Omental fat pad (tissue), 4 donors: Measurements from ENCODE around the gene COMMD8. TPM values are rescaled to one million over a fixed set of nuclear protein-coding genes. Genes with fewer than 3 reads are reported as not detected.

Source experiments
- ATAC-seq: fragments of 150-250 bp; one replicate; pipeline ENCODE4 v1.9.1; 2016; ENCODE audit warnings: mild to moderate bottlenecking, moderate library complexity; ENCODE audit not compliant: low FRiP score
- DNase-seq: peaks from one replicate; pipeline ENCODE4 v3.0.0-alpha.2; 2019; ENCODE audit warnings: low spot score
- total RNA-seq, 4 donors: library from RNA; depleted of rRNA; stranded (reverse); fragments of >200 nt; gene quantifications; one replicate each; pipeline ENCODE4 v1.1.0, GENCODE V29; 2016
- TF ChIP-seq, protein P1 (sequence below), 3 donors: fragments of 450-650 bp; IDR thresholded peaks; one replicate each; pipeline ENCODE4 v1.5.1; 2016 to 2017; ENCODE audit warnings: antibody characterized with exemption in 3 of 3, mild to moderate bottlenecking in 3 of 3, moderate library complexity in 2 of 3

Gene COMMD8
- 10 to 100 TPM in 3 of 4 donors, 1 to 10 TPM in 1; 8.8 to 17.8 (median 13.6) TPM for total RNA-seq

DNA sequence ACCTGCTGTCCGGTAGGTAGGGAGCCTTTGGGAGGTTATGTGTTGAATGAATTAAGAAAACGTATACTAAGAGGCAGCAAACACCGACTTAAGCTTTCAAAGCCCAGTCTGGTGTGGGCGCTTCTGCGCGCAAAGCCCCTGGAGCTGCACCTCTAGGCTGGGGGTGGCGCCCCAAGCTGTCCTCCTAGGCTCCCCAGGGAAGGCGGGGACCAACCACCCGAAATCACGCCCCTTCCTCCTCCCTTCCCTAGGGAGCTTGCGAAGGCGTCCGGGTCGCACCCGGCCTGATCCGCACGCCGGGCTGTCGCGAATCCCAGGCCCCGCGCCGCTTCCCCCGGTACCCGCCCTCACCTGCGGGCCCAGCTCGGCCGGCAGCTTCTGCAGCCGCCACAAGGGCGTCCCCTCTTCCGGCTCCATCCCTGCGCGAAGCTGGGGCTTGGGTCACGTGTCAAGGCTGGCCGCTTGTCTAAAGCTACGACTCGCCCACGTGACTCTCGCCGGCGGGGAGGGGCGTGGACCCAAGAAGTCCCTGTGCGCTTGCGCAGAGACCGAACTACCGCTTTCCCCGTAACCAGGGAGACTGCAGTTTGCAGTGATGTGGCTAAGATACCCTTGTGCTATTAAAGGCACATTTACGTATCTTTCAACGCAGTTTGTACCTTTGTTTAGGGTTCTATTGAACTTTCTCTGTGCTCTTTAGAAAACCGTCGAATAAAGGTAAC, at the start of gene COMMD8:
COMMD8 (minus strand) TSS at position 468 of the 722 bp plus-strand sequence; CDS start at position 417, 51 bp downstream.
- DNase-seq (peak; percentile 94), ATAC-seq (peak; percentile 97)
- TF ChIP-seq, protein P1, sequence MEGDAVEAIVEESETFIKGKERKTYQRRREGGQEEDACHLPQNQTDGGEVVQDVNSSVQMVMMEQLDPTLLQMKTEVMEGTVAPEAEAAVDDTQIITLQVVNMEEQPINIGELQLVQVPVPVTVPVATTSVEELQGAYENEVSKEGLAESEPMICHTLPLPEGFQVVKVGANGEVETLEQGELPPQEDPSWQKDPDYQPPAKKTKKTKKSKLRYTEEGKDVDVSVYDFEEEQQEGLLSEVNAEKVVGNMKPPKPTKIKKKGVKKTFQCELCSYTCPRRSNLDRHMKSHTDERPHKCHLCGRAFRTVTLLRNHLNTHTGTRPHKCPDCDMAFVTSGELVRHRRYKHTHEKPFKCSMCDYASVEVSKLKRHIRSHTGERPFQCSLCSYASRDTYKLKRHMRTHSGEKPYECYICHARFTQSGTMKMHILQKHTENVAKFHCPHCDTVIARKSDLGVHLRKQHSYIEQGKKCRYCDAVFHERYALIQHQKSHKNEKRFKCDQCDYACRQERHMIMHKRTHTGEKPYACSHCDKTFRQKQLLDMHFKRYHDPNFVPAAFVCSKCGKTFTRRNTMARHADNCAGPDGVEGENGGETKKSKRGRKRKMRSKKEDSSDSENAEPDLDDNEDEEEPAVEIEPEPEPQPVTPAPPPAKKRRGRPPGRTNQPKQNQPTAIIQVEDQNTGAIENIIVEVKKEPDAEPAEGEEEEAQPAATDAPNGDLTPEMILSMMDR (IDR thresholded peaks at IDR 0.05) = no peak

DNA sequence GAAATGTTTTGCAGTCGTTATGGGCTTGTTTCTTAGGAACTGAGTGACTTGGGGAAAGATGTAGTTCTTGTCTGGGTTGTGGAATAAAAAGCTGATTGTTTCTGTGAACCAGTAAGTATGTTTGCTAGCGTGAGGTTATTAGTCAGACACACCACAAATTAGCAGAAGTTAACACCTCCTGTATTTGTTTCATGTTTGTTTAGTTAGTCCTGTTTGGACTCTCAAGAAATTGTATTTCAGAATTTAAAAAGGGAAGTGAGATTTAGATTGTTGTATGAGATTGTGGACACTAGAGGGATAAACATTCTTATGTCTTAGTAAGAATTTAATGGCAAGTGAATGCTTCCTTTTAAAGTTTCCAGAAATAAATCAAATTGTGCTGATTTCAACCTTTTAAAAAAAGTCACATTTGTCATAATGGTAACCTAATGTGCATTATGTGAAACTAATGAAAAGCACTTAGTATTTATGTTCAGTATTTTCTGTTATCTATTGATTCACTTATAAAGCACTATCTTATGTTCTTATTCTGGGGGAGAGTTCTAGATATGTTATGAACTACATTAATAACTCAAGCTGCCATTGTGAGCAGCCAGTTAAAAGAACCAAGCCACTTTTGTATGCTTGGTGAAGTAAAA, 47.1 kb upstream of the COMMD8 start:
- TF ChIP-seq, protein P1 (IDR thresholded peaks at IDR 0.05) = no peak
- no peak for DNase-seq
- no peak for ATAC-seq

DNA sequence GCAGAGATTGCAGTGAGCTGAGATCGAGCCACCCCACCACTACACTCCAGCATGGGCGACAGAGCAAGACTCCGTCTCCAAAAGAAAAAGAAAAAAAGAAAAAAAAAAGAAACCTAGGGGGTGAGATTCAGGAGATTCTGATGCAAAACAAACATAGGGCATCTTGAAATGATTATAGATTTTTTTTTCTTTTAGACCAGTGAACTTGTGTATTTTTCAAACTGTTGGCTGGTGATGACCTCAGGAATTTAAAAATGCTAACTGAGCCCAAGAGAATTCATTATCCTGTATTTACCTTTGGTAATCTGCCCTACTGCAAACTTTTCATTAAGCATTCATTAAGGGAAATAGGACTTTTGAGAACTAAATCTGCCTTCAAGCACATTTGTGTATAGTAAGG, 42.2 kb upstream of the COMMD8 start:
- DNase-seq (no peak), ATAC-seq (no peak)
- TF ChIP-seq, protein P1 (IDR thresholded peaks at IDR 0.05) = no peak

DNA sequence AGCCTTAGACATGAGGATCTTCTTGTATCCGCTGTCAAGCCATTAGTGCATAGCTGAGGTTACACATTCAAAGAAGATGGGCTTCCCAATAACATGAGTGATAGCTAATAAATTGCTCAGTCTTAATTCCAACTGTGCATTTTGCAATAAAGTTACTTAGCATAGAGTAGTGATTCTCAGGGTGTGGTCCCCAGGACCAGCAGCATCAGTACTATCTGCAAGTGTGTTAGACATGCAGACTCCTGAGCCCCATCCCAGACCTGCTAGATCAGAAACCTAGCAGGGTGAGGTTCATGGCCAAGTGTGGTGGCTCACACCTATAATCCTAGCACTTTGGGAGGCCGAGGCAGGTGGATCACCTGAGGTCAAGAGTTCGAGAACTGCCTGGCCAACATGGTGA, 41.6 kb upstream of the COMMD8 start:
- ATAC-seq = no peak
- TF ChIP-seq, protein P1 (IDR thresholded peaks at IDR 0.05) = no peak
- no peak for DNase-seq

DNA sequence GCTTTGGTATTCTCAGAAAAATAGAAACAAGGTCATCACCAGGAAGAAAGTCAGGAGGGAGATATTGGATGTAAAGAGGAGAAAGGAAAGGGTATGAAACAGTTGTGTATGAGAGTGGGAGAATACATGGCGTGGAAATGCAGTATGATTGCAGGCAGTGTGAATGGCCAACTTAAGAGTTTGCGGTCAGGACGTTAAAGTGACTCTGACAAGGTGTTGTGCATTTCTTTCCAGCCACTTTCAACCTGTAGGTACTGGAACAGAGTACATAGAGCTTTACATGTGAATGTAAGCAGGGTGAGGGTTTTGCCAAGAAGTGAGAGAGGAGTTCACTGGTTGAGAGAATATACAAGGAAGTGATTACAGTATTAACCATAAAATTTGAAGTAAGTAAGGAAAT, 37.3 kb upstream of the COMMD8 start:
- TF ChIP-seq, protein P1 (IDR thresholded peaks at IDR 0.05) = no peak
- ATAC-seq = no peak
- DNase-seq = no peak

DNA sequence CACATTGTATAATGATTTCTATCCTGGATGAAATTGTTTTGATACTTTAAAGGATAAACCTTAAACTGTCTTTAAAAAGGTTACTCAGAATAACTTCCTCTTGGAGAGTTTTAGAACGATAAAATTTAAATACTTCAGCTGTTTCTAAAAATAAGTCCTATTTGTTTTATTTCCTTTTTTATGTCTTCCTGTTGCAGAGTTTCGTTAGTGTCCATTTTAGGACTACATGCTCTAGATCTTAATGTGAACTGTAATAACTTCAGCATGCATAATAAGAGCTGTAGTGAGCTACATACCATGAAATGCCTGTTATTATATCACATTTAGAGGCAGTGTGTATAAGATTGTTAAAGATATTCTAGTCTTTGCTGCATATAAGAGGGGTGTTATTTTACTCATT, 36.2 kb upstream of the COMMD8 start:
- ATAC-seq = no peak
- no peak for DNase-seq
- TF ChIP-seq, protein P1 (IDR thresholded peaks at IDR 0.05) = no peak

DNA sequence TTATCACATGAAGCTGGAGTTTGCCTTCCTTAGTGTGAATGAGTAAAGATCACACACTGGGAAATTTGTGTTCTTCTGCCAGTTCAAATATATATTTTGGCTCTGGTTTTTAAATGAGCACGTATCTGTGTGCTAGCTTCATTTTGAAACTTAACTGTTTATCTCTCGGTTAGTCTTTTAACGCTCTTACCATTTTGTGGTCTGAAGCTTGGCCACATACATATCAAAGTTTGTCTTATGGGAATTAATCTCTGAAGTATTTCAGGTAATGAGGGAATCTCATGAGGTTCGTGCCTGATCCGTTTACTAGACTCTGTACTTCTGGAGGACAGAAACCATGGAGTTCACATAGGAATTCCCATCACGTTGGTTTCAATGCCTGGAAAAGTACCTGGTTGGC, 35.4 kb upstream of the COMMD8 start:
- TF ChIP-seq, protein P1 (IDR thresholded peaks at IDR 0.05) = no peak
- DNase-seq = no peak
- ATAC-seq = no peak
